ENCODE measurements around the gene LHCGR.

The LHCGR gene

DNA sequence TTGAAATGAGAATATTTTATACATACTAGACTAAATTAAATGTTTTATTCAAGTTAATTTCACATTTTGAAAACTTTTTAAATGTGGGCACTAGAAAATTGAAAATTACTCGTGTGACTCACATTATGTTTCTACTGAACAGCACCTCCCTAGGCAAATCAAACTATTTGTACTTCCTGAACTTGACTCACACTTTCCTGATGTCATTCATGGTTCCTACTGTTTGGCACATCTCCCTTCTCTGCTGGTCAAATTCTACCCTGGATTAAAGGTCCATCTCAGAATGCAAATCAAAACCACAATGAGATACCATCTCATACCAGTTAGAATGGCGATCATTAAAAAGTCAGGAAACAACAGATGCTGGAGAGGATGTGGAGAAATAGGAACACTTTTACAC is 16.7 kb downstream of the LHCGR start:
- no peak for DNase-seq

GRCh38 chr2:48736251-48736650 is 19.3 kb downstream of the LHCGR start:
- no peak for DNase-seq

DNA sequence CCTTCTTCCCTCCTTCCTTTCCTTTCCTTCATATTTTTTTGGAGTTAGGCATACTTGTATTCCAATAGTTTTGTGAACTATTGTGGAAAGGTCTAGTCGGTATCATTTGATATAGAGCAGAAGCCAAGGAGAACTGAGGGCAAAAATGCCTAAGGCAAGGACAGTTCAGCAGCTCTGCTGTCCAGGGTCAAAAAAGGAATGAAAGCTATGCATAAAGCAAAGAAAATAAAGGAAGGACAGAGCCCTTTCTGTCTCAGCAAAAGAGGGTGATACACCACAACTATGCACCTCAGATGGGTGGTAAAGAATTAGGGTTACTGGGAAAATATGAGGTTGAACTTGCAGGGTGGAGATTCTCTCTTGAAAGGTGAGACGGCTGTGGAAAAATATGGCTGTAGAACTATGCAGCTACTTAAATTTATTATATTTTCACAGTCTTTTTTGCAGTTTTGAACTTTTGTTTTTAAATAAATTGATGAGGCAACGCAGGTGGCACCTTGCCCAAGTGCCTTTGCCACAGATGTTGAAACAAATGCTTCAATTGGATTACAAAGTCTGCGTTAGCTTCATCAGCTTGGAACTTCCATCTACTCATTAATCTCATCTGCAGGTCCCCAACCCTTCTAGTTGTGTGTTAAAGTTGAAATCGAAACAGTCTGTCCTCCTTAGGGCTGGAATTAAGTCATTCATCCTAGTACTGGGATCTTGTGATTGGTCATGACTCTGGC is 20.8 kb downstream of the LHCGR start:
- no peak for DNase-seq

- DNase-seq: no peak
Measured at GRCh38 chr2:48733067-48733503, 22.4 kb downstream of the LHCGR start.

DNA sequence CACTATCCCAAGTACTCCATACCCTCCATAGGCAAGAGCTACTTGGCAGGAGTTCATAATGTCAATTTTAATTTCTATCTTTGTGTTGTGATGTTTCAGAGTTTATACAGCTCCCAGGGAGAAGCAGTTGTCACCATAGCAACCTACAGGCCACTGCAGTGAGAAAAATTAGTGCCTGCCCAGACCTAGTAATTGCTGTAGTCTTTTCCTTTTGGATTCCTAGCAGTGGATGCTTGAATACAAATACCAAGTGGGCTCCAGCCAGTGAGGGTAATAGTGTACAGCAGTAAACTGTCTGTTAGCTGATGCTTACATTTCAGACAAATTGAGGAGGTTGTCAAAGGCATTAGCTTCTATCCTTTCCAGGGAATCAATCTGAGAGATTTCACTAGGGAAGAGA is 26.7 kb downstream of the LHCGR start:
- no peak for DNase-seq

GRCh38 chr2:48728295-48728694 is 27.2 kb downstream of the LHCGR start:
- no peak for DNase-seq

GRCh38 chr2:48727560-48727959 is 28.0 kb downstream of the LHCGR start:
- DNase-seq: no peak

GRCh38 chr2:48725696-48726494 is 29.6 kb downstream of the LHCGR start:
- no peak for DNase-seq

DNA sequence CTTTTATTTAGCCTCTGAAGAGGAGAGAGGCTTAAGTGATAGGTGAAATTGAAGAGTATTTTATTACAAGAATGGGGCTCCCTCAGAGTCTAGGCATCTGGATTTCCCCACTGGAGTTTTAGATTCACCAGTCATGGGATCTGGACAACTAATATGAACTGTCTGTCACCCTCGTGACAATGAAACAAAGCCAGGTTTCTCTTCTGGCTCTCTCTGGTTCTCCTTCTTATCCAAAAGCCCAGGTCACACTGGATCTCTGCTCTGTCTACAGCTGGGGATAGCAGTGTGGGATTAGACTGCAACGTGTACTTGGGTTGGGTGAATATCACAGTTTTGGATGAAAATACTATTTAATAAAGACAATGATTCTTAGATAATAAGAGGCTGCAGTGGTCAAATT is 31.2 kb downstream of the LHCGR start:
- DNase-seq: no peak

GRCh38 chr2:48723129-48723528 is 32.4 kb downstream of the LHCGR start:
- DNase-seq: no peak

GRCh38 chr2:48722391-48722790 is 33.1 kb downstream of the LHCGR start:
- no peak for DNase-seq

DNA sequence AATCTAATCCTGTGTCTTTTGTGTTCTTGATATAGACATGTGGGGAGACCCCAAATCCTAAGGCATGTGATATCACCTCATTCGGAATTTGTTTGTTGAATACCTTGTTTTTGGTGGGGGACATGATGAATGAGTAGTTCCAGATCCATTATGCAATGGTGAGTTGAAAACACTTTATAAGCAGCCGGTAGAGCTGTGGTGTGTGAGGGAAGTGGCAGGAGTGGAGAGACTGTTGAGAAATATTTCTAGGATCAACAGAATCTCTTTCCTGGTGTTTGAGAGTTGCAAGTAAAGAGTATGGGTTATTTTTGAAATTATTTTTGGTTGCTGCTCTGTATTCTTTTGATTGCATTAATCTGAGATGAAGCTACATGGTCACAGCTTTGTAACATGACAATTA is 34.4 kb downstream of the LHCGR start:
- no peak for DNase-seq

DNA sequence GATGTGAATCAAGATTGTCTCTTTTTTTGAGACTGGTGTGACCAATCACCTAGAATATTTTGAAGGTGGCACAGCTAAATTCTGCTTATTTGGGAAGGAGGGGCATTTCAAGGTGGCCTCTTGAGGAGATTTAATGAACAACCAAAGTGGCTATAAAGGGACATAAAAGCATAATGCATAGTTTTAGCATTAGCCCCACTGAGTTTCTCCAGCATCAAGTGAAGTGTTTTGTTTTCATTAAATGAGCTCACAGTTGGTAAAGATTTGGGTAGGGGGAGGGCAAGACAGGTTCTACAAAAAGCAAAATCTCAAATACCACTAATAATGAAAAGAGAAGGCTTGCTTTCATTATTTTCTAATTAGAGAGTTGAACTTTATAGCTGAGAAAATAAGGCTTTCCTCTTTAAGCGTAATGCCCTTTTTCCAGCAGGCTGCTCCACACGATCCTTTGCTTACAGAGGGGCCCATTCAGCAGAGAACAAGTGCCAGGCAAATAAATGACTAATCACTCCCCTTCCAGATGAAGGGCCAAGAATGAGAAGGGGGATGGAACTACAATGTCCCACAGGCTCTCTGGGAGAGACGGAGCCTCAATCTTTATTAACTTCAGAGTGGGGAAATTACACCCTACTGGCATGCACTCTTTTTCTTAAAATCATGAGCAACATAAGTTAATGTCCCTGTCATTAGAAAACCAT is 35.9 kb downstream of the LHCGR start:
- DNase-seq: no peak

- no peak for DNase-seq
Measured at GRCh38 chr2:48717846-48718245, 37.7 kb downstream of the LHCGR start.

DNA sequence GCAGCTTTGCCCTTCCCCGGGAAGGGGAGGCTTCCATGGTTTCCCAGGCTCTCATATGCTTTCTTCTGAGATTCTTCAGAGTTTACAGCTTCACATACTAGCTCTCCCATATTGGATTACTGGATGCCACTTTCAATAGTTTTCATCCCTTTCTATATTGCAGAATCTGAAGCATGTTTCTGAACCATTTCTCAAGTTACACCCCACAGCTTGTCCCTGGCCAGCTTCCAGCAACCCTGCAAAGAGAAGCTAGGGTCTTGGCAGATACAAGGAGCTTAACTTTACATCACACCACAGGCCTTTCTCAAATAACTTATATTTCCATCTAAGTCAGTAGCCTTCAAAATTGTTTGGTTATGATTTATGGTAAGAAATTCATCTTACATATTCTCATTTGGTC is 39.6 kb downstream of the LHCGR start:
- DNase-seq: no peak

DNA sequence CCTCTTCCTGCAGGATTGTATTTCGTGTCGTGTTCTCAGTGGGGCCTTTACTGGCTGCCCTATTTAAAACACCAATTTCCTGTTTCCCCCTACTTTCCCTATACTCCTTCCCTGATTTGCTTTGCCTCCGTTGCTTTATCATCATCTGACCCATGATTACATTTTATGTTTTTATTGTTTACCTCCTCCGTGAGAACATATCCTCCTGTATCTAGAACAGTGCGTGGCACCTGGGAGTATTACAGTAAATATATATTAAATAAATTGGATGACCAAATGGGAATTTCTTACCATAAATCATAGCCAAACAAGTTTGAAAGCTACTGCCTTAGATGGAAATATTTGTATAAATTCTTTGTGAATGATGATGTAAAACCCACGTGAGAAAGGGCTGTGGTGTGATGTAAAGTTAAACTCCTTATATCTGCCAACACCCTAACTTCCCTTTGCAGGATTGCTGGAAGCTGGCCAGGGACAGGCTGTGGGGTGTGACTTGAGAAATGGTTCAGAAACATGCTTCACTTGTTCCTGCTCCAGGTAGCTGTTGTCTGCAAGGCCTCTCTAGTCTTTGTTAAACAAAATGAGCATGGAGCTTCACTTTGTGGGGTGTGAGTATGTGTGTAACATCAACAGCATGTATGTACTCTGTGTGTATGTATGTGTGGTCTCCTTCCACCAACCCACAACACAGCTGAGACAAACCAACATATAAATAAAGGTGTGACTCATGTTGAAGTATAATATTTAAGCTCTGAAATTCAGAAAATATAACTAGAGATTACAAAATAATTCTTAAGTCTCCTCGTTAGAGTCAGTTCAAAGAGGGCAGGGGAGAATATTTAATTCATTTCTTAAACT is 40.3 kb downstream of the LHCGR start:
- DNase-seq: no peak

DNA sequence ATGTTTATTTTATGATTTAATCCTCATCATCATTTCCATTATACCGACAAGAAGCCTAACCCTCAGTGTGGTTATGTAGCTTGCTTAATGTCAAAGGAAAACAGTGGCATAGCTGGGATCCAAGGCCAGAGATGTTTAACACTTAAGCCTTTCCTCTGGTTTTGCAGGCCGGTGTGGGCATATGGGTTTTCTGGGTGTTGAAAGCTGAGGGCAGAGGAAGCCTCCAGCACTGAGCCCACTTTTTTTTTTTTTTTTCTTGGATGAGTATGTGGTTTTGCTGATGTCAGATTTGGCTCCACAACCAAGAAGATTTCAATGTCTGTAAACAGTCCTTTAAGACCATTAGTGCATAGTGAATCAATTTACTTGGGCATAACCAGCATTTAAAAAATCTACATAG is 41.3 kb downstream of the LHCGR start:
- no peak for DNase-seq

DNA sequence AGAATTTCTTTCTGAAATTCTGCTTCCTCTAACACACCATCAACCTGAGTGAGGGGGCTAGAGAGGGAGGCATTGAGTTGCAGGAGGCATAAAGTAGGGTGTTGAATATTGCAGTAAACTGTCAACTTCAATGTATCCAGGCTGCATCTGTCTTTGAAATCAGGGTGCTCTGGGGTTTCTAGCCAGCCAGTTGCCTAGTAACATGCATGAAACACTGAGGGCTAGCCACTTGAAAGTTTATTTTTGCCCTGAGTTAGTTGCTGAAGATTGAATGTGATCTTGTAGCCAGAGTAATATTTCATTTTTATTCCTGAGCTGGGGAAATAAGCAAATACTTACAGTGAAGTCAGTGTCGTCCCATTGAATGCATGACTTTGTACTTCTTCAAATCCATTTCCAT is 41.9 kb downstream of the LHCGR start:
- no peak for DNase-seq

DNA sequence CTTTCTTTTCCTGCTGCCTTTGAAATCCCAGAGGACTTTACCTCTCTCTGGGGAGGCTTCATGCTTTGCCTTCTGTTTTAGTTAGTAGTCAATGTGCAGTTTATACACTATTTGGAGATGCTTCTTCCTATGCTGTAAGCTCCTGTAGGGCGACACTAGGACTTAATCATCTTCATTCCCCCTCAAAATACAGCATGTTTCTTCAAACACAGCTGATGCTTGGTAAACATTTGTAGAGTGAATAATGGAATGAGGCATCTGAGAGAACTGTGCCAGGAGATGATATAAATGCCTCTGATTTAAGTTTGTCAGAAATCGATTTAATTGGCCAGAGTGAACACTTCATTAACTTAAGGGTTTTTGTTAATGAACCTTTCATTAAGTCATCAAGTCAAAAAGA is 43.4 kb downstream of the LHCGR start:
- no peak for DNase-seq

GRCh38 chr2:48711343-48711742 is 44.2 kb downstream of the LHCGR start:
- DNase-seq: no peak

DNA sequence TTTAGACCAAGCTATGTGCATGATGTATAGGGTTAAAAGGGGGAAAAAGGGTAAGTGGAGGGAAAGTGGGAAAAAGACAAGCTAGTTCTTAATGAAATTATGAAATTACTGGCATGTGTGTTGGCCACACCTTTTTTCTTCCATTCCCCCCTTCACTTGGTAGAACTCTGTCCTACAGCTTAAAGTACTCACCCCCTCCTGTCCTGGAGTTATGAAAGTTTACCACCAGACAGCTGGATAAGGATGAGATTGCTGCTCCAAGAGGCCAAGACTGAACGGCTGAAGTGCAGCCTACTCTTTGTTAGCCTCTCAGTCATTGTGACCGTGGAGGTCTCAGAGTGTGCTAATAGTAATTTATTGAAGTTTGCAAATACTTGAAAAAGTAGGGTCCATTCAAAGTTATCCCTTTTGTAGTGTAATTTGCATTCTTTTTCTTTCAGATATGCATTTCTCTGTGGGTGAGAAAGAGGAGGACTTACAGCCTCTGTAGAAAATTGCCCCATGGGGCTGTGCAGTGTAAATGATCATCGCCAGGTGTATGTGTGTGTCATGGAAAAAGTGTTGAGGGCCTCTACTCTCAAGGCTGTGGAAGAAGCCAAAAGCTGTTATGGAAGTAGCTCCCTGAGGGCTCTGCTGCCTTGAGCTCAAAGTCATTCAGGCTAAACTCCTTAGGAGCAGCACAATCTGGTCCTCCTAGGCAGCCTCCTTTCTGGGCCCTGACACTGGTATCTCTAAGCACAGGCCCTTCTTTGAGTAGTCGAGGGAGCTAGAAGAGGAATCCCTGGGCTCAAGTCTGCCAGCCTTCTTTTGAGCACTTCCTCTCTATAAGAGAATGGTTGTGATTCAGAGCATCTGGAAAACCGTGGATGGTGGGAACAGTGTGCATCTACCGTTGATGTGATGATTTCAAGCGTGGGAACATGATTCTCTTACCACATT is 46.2 kb downstream of the LHCGR start:
- no peak for DNase-seq

- DNase-seq: no peak
Measured at GRCh38 chr2:48707466-48707865, 48.1 kb downstream of the LHCGR start.
